NOMO-1 treated with dmso at 0.1 percent for 144 hours (cell line): ENCODE data around the gene MCF2L.
A peak's percentile ranks its signal among the peaks of the same experiment; 100 is the strongest.
"Not testable (repeated sequence)": the region's sequence is repeated elsewhere in the genome, so short reads cannot be mapped to it uniquely, and the experiment has no call there.

Source experiments
- DNase-seq: peaks from one replicate; lab custom pipeline; 2025; ENCODE audit not compliant: unreplicated experiment; lab: John Stamatoyannopoulos, UW

MCF2L gene

GRCh38 chr13:113063091-113063491 lies 94.1 kb downstream of the MCF2L start:
- no peak for DNase-seq

- no peak for DNase-seq
These were observed 95.1 kb downstream of the MCF2L start for GRCh38 chr13:113064000-113064533.

DNA sequence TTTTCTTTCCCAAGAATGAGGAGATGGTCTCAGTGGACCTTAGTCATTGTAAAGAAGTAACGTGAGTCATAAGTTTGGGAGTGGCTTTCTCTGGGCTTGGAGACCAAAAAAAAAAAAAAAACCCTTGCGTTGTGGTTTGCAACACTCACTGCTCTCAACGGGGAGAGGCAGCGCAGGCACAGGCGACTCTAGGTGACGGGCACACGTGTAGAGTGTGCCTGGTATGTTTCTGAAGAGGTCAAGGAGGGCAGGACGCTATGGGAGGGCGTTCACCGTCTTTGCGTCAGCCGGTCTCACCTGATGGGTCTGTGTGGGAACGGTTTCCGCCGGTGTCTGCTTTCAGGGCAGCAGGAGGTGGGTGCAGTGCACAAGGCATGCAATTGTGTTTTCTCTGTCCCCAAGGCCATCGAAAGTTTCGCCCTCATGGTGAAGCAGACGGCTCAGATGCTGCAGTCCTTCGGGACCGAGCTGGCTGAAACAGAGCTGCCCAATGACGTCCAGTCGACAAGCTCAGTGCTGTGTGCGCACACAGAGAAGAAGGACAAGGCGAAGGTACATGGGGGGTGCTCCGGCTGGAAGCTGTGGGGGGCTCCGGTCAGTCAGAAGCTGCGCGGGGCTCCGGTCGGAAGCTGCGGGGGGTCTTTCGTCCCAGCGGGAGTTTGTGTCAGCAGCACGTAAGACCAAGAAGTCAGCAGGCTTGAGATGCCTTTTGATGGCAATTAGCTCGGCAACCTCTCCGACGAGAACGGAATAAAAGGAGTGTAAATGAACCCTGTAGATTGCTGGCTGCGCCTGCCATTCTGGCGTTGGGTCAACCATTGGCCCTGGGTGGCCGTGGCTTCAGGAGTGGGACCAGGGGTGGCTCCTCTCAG lies 95.8 kb downstream of the MCF2L start:
- DNase-seq = peak; percentile 39

DNA sequence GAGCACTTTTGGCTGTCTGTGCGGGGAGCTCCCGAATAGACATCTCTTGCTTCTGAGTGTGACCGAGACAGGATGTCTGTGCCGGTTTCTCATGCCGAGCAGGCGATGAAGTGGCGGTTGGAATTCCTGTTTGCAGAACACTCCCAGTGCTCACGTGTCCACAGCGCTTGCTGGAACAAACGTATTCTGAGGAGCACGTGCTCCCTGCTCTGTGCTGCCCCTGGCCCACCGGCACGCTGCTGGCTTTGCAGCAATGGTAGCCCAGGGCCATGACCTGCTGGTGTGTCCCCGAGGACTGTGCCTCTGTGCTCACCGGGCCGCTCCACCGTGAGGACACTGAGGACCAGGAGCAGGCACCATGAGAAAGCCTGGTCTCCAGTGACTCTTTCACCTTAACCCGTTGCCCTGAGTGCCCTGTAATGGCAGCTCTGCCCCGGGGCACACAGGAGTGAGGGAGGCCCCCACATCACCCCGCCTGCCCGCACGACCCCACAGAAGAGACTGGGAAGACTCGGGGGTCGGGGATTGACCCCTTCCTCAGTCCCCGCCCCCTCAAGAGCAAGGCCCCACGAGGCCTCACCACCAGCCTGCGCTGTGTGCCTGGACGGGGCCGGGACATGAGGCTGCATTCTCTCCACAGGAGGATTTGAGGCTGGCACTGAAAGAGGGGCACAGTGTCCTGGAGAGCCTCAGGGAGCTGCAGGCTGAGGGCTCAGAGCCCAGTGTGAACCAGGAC lies 96.6 kb downstream of the MCF2L start:
- no peak for DNase-seq

GRCh38 chr13:113066142-113066455 lies 97.1 kb downstream of the MCF2L start:
- no peak for DNase-seq

DNA sequence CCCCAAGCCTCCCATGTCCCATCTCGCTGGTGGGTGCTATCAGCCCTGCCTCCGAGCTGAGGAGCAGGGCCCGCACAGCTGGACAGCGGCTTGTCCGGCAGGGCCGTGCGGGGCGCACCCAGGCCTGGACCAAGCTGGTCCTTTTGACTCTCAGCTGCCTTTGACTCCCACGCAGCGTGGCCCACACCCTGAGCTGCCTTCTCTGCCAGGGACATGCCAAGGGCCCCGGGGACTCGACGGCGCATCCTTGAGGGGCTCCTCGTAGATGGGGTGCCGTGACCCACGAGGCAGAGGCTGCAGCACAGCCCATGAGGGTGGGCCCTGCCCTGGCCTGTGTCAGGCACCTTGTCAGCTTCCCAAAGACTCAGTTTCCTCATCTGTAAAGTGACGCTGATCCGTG lies 97.7 kb downstream of the MCF2L start:
- DNase-seq = no peak

- no peak for DNase-seq
These were observed 101.1 kb downstream of the MCF2L start for GRCh38 chr13:113069861-113070805.

GRCh38 chr13:113070855-113071254 lies 101.8 kb downstream of the MCF2L start:
- no peak for DNase-seq

DNA sequence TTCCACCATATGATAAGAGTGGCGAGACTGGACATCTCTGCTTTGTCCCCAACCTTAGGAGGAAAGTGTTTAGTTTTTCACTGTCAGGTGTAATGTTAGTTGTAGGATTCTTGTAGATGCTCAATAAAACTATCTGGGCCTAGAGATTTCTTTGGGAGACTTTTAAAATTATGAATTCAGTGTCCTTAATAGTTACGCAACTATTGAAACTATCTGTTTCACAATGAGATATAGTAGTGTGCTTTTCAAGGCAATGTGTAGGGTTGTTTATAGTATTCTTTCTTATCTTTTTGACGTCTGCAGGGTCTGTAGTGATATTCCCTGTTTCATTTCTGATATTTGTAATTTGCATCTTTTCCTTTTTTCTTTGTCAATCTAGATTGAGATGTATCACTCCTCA lies 103.4 kb downstream of the MCF2L start:
- DNase-seq = no peak

- DNase-seq = no peak
These were observed 104.9 kb downstream of the MCF2L start for GRCh38 chr13:113073942-113074341.

GRCh38 chr13:113074401-113074800 lies 105.4 kb downstream of the MCF2L start:
- DNase-seq = no peak

- DNase-seq = no peak
These were observed 105.9 kb downstream of the MCF2L start for GRCh38 chr13:113074876-113075275.

DNA sequence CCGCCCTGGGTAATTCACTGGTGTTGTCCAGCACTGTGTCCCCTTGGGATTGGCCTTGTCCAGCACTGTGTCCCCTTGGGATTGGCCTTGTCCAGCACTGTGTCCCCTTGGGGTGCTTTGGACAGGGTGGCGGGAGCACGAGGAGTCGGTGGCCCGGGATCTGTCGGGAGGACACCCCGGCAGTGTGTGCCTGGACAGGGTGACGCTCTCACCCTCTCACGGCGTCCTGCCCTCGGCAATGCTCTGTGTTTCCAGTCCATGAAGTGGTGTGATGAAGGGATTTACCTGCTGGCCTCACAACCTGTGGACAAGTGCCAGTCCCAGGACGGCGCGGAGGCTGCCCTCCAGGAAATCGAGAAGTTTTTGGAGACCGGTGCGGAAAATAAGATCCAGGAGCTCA lies 106.7 kb downstream of the MCF2L start:
- DNase-seq = no peak

GRCh38 chr13:113076681-113077401 lies 107.8 kb downstream of the MCF2L start:
- no peak for DNase-seq

DNA sequence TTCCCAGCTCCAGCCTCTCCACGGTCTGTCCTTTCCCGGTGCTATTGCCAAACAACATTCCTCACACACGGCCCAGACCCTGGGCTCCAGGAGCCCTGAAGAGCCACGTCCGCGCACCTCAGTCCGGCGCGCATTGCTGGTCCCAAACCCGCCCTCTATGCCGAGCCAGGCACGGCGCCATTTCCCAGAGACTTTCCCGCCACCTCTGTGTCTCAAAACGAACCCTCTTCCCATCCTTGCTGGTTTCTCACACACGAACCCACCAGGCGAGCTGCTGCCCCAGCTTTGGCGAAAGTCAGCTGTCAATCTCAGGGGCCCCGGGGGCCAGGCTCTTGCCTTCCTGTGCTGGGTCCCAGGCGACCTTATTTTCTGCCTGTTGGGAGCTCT lies 108.5 kb downstream of the MCF2L start:
- DNase-seq = no peak

GRCh38 chr13:113077953-113078901 lies 109.2 kb downstream of the MCF2L start:
- DNase-seq = no peak

GRCh38 chr13:113078902-113079780 lies 110.1 kb downstream of the MCF2L start:
- DNase-seq = no peak

- not testable (repeated sequence) for DNase-seq
These were observed 110.7 kb downstream of the MCF2L start for GRCh38 chr13:113079781-113080080.
